Esophagus muscularis mucosa (tissue), 4 donors: ENCODE measurements around the gene NOS3. TPM values are rescaled to one million over a fixed set of nuclear protein-coding genes. Genes with fewer than 3 reads are reported as not detected.

Source experiments
- DNase-seq: peaks from one replicate; pipeline ENCODE4 v3.0.0-alpha.2; 2017; ENCODE audit errors: extremely low spot score
- H3K27ac ChIP-seq, 4 donors: fragments of 200-600 bp; sonication (generic); replicated peaks in 1 of 4; 1 replicate in 3 of 4; 2 replicates in 1 of 4; pipeline ENCODE4 v1.5.1; 2016 to 2019; ENCODE audit warnings: mild to moderate bottlenecking in 1 of 4
- H3K27me3 ChIP-seq, 4 donors: fragments of 200-600 bp; sonication (generic); one replicate each; pipeline versions ENCODE4 v1.5.1 to v1.6.0; 2016 to 2019
- H3K36me3 ChIP-seq, 4 donors: fragments of 200-600 bp; sonication (generic); one replicate each; pipeline ENCODE4 v1.5.1; 2016 to 2019
- H3K4me1 ChIP-seq, 4 donors: fragments of 200-600 bp; sonication (generic); one replicate each; pipeline ENCODE4 v1.5.1; 2016 to 2019
- H3K4me3 ChIP-seq, 4 donors: fragments of 200-600 bp; sonication (generic); 1 replicate in 2 of 4; 2 replicates in 2 of 4; pipeline ENCODE4 v1.5.1; 2016 to 2019; ENCODE audit warnings: mild to moderate bottlenecking in 4 of 4, moderate library complexity in 1 of 4
- H3K9me3 ChIP-seq, 4 donors: fragments of 200-600 bp; sonication (generic); 1 replicate in 3 of 4; 2 replicates in 1 of 4; pipeline ENCODE4 v1.5.1; 2016 to 2019
- EP300 ChIP-seq: sonication (generic); formaldehyde crosslinking; IDR thresholded peaks from one replicate; pipeline ENCODE4 v1.6.1; 2017; ENCODE audit warnings: antibody characterized with exemption
- POLR2A ChIP-seq: fragments of 450-650 bp; IDR thresholded peaks from one replicate; pipeline ENCODE4 v1.6.1; 2017; ENCODE audit warnings: antibody characterized with exemption, moderate library complexity, mild to moderate bottlenecking, low read depth
- POLR2AphosphoS5 ChIP-seq, 2 donors: sonication (generic); formaldehyde crosslinking; IDR thresholded peaks; one replicate each; pipeline ENCODE4 v1.6.1; 2017; ENCODE audit warnings: antibody characterized with exemption in 2 of 2
- WGBS: methylation state at CpG from one replicate; pipeline ENCODE4 v1.1.5; 2018; 5-methylcytosine and 5-hydroxymethylcytosine counted together
- intact Hi-C: fragments of 100-400 bp; cut with DNase I; formaldehyde crosslinking; loops from one replicate; pipeline ENCODE4 v1.15.1; 2023
- total RNA-seq, 4 donors: library from RNA; depleted of rRNA; stranded (reverse); fragments of >200 nt; gene quantifications; one replicate each; pipeline versions ENCODE4 v1.1.0 to v1.2.1, GENCODE V29; 2016
- TF ChIP-seq, protein P1 (sequence below), 3 experiments: fragments of 200-600 bp in 2 of 3; fragments of 450-650 bp in 1 of 3; sonication (generic) in 2 of 3; IDR thresholded peaks; one replicate each; pipeline ENCODE4 v1.5.1; 2017 to 2019; ENCODE audit warnings: antibody characterized with exemption in 3 of 3, mild to moderate bottlenecking in 2 of 3, moderate library complexity in 1 of 3

The NOS3 gene
- total RNA-seq, 4 donors from 2014 or later = 3.7 to 20.2 (median 16.2) TPM

DNA sequence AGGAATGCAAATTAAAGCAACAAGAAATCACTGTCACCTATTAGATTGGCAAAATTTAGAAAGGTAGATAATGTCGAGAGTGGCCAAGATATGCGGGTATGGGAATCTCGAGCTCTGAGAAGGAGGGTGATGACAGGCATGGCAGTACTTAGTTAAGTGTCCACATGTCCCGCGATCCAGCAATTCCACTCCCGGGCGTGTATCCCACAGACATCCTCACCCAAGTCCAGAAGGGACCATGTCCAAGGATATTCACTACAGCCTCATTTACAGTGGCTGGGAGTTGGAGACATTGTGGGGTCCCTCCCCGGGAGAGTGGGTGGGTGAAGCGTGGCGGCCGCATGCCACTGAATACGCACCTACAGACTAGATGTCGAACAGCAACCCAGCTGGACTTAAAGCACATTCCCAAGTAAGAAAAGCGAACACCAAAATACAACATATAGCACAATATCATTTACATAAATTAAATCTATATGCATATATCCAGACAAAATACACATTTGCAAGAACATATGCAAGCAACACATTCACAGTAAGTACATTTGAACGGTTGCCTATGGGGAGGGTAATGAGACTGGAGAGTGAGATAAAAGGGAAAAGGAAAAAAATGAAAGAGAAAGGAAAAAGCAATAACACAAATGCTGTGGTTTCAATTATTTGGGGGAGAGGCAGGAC is 22.6 kb upstream of the NOS3 start:
- Histone ChIP-seq H3K27ac (peak overlapping the region in 2 of 4 donors; percentile 2 to 53), H3K36me3 (no peaks in the 10 kb centered on the region), H3K9me3 (no peaks in the 10 kb centered on the region), H3K4me3 (no peak overlapping the region), H3K4me1 (peaks cover 81 to 100% (median 100%) of the 10 kb centered on the region in 4 donors), H3K27me3 (peaks cover 0 to 7% (median 0%) of the 10 kb centered on the region in 4 donors)
- TF ChIP-seq POLR2A (no peak), POLR2AphosphoS5 (IDR thresholded peaks at IDR 0.05) (no peak)
- 86% methylated on average over 15 of the region's 15 CpGs for WGBS
- DNase-seq = no peak
- intact Hi-C loops = no loop called here

- Histone ChIP-seq H3K9me3 (no peaks in the 10 kb centered on the region), H3K36me3 (no peaks in the 10 kb centered on the region), H3K4me1 (peaks cover 80 to 100% (median 100%) of the 10 kb centered on the region in 4 donors), H3K4me3 (no peak overlapping the region), H3K27me3 (peaks cover 0 to 2% (median 0%) of the 10 kb centered on the region in 4 donors), H3K27ac (peak overlapping the region in 2 of 4 donors; percentile 16 to 53)
- DNase-seq = no peak
- intact Hi-C loops = no loop called here
- no peak for TF ChIP-seq EP300
- TF ChIP-seq, protein P1, sequence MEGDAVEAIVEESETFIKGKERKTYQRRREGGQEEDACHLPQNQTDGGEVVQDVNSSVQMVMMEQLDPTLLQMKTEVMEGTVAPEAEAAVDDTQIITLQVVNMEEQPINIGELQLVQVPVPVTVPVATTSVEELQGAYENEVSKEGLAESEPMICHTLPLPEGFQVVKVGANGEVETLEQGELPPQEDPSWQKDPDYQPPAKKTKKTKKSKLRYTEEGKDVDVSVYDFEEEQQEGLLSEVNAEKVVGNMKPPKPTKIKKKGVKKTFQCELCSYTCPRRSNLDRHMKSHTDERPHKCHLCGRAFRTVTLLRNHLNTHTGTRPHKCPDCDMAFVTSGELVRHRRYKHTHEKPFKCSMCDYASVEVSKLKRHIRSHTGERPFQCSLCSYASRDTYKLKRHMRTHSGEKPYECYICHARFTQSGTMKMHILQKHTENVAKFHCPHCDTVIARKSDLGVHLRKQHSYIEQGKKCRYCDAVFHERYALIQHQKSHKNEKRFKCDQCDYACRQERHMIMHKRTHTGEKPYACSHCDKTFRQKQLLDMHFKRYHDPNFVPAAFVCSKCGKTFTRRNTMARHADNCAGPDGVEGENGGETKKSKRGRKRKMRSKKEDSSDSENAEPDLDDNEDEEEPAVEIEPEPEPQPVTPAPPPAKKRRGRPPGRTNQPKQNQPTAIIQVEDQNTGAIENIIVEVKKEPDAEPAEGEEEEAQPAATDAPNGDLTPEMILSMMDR (IDR thresholded peaks at IDR 0.05) = no peak
- TF ChIP-seq POLR2AphosphoS5 (IDR thresholded peaks at IDR 0.05) = no peak
- no peak for TF ChIP-seq POLR2A
- WGBS = 57% methylated on average over 7 of the region's 16 CpGs
These were observed 22.0 kb upstream of the NOS3 start for GRCh38 chr7:150968734-150969372.

- Histone ChIP-seq H3K36me3 (no peaks in the 10 kb centered on the region), H3K27me3 (peaks cover 0 to 6% (median 0%) of the 10 kb centered on the region in 4 donors), H3K4me3 (no peak overlapping the region), H3K9me3 (no peaks in the 10 kb centered on the region), H3K4me1 (peaks cover 80 to 100% (median 100%) of the 10 kb centered on the region in 4 donors), H3K27ac (peak overlapping the region in 3 of 4 donors; percentile 53 to 88 (median 88))
- WGBS = 35% methylated on average over 2 of the region's 7 CpGs
- DNase-seq = no peak
- intact Hi-C loops = no loop called here
- TF ChIP-seq POLR2AphosphoS5 (IDR thresholded peaks at IDR 0.05) = no peak
- no peak for TF ChIP-seq EP300
- TF ChIP-seq, protein P1 (IDR thresholded peaks at IDR 0.05) = no peak
- no peak for TF ChIP-seq POLR2A
These were observed 21.3 kb upstream of the NOS3 start for GRCh38 chr7:150969475-150969874.

- intact Hi-C loops = no loop called here
- Histone ChIP-seq H3K4me1 (peaks cover 75 to 100% (median 100%) of the 10 kb centered on the region in 4 donors), H3K27me3 (peaks cover 0 to 16% (median 0%) of the 10 kb centered on the region in 4 donors), H3K27ac (peak overlapping the region in 3 of 4 donors; percentile 87 to 88 (median 88)), H3K36me3 (no peaks in the 10 kb centered on the region), H3K4me3 (no peak overlapping the region), H3K9me3 (no peaks in the 10 kb centered on the region)
- no peak for DNase-seq
- 55% methylated on average over 10 of the region's 11 CpGs for WGBS
- no peak for TF ChIP-seq POLR2AphosphoS5 (IDR thresholded peaks at IDR 0.05)
- TF ChIP-seq, protein P1 (IDR thresholded peaks at IDR 0.05) = no peak
- no peak for TF ChIP-seq EP300
- TF ChIP-seq POLR2A = no peak
These were observed 20.4 kb upstream of the NOS3 start for GRCh38 chr7:150970424-150970823.
